Breast epithelium (tissue), 4 donors: ENCODE results near the gene NEK1. TPM values are rescaled to one million over a fixed set of nuclear protein-coding genes. Genes with fewer than 3 reads are reported as not detected.
"Not testable (repeated sequence)": the region's sequence is repeated elsewhere in the genome, so short reads cannot be mapped to it uniquely, and the experiment has no call there.

ENCODE experiments used
- DNase-seq, 2 donors: peaks; one replicate each; pipeline ENCODE4 v3.0.0-alpha.2; 2019; ENCODE audit warnings: low spot score in 2 of 2
- H3K27ac ChIP-seq, 2 donors: fragments of 200-600 bp; sonication (generic) in 1 of 2; one replicate each; pipeline ENCODE4 v1.5.1; 2016 to 2019; ENCODE audit warnings: mild to moderate bottlenecking in 1 of 2
- H3K27me3 ChIP-seq, 2 donors: fragments of 200-600 bp; sonication (generic) in 1 of 2; one replicate each; pipeline versions ENCODE4 v1.5.1 to v1.6.0; 2017 to 2019; ENCODE audit warnings: control low read depth in 1 of 2, mild to moderate bottlenecking in 1 of 2
- H3K36me3 ChIP-seq: fragments of 200-600 bp; one replicate; pipeline ENCODE4 v1.5.1; 2019
- H3K4me1 ChIP-seq, 2 donors: fragments of 200-600 bp; sonication (generic); one replicate each; pipeline ENCODE4 v1.5.1; 2016 to 2019; ENCODE audit warnings: control low read depth in 1 of 2
- H3K4me3 ChIP-seq, 3 donors: fragments of 200-600 bp; sonication (generic); 1 replicate in 2 of 3; 2 replicates in 1 of 3; pipeline ENCODE4 v1.5.1; 2016 to 2019; ENCODE audit warnings: mild to moderate bottlenecking in 3 of 3, moderate library complexity in 2 of 3
- H3K9me3 ChIP-seq, 2 donors: fragments of 200-600 bp; sonication (generic) in 1 of 2; one replicate each; pipeline ENCODE4 v1.5.1; 2016 to 2019; ENCODE audit warnings: control low read depth in 1 of 2
- POLR2A ChIP-seq: fragments of 450-650 bp; IDR thresholded peaks from one replicate; pipeline ENCODE4 v1.6.1; 2016; ENCODE audit warnings: antibody characterized with exemption, mild to moderate bottlenecking, moderate library complexity
- POLR2AphosphoS5 ChIP-seq, 3 donors: sonication (generic); formaldehyde crosslinking; IDR thresholded peaks; one replicate each; pipeline ENCODE4 v1.6.1; 2017; ENCODE audit warnings: antibody characterized with exemption in 3 of 3
- intact Hi-C: fragments of 100-400 bp; cut with DNase I; formaldehyde crosslinking; loops from one replicate; pipeline ENCODE4 v1.15.1; 2023; ENCODE audit warnings: low total_unique reads
- total RNA-seq, 3 donors: library from RNA; depleted of rRNA; stranded (reverse); fragments of >200 nt; gene quantifications; one replicate each; pipeline ENCODE4 v1.1.0, GENCODE V29; 2016
- TF ChIP-seq, protein P1 (sequence below), 3 donors: fragments of 450-650 bp; IDR thresholded peaks; one replicate each; pipeline ENCODE4 v1.5.1; 2016 to 2017; ENCODE audit warnings: antibody characterized with exemption in 3 of 3, mild to moderate bottlenecking in 3 of 3, moderate library complexity in 3 of 3

The NEK1 gene
- total RNA-seq, 3 donors from 2014 or later = 14.4 to 18.1 (median 14.7) TPM

DNA sequence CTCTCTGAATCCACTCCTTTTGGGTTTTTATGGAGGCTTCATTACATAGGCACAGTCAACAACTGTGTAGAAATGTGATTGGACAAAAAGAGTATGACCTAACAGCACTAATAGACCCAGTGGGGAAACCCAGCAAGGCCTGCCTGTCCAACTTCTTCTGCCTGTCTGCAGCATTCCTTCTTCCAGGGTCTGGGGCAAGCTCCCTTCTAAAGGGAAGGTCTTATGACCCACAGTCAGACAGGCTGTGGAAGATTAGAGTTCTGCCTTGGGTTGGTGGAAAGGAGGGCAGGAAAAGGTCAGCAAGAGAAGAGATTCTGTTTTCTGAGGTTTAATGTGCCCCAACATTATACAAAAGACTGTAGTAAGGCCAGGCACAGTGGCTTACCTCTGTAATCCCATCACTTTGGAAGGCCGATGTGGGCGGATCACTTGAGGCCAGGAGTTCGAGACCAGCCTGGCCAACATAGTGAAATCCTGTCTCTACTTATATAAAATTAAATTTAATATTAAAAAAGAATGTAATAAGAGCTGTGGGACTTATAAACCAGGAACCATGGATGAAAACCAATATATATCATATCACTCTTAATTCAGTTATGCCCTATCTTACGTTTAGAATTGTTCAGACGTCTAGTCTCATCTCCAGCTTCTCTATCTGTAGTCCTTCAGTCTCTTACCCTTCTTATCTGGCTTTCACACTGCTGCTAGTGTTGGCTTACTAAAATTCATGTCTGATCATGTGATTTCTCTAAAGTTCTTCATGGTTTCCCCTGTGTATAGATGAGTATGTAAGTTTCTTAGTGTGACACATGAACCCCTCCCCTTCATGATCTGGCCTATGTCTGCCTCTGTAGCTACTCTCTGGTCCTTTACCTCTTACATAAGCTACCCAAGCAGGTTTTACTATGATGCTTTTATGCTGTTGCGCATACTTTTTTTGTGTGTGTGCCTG is 14.2 kb upstream of the NEK1 start:
- intact Hi-C loops = no loop called here
- no peaks in the 10 kb centered on the region for H3K36me3 ChIP-seq
- no peak for DNase-seq
- TF ChIP-seq, protein P1, sequence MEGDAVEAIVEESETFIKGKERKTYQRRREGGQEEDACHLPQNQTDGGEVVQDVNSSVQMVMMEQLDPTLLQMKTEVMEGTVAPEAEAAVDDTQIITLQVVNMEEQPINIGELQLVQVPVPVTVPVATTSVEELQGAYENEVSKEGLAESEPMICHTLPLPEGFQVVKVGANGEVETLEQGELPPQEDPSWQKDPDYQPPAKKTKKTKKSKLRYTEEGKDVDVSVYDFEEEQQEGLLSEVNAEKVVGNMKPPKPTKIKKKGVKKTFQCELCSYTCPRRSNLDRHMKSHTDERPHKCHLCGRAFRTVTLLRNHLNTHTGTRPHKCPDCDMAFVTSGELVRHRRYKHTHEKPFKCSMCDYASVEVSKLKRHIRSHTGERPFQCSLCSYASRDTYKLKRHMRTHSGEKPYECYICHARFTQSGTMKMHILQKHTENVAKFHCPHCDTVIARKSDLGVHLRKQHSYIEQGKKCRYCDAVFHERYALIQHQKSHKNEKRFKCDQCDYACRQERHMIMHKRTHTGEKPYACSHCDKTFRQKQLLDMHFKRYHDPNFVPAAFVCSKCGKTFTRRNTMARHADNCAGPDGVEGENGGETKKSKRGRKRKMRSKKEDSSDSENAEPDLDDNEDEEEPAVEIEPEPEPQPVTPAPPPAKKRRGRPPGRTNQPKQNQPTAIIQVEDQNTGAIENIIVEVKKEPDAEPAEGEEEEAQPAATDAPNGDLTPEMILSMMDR (IDR thresholded peaks at IDR 0.05) = no peak
- TF ChIP-seq POLR2A (no peak), POLR2AphosphoS5 (IDR thresholded peaks at IDR 0.05) (no peak)
- no peak overlapping the region for H3K27ac ChIP-seq
- H3K4me3 ChIP-seq = no peak overlapping the region
- no peaks in the 10 kb centered on the region for H3K9me3 ChIP-seq
- H3K4me1 ChIP-seq = peaks cover 0 to 4% of the 10 kb centered on the region in 2 donors
- H3K27me3 ChIP-seq = no peaks in the 10 kb centered on the region

DNA sequence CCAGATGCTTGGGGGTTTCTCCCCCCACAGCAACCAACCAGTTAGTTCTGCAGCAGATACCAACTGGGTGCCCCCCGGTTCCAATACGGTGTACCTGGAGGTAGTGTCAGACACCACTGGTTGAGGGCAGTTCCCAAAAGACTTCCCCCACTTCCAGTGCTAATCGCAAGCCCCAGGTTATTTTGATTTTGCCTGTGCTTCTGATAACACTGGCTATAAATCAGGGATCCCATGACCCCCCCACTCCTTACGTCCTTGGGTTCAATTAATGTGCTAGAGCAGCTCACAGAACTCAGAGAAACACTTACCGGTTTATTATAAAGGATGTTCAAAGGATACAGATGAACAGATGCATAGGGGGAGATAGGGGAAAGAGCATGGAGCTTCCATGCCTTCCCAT is 13.5 kb upstream of the NEK1 start:
- DNase-seq = no peak
- H3K4me1 ChIP-seq = peaks cover 0 to 8% of the 10 kb centered on the region in 2 donors
- no peaks in the 10 kb centered on the region for H3K36me3 ChIP-seq
- no peaks in the 10 kb centered on the region for H3K9me3 ChIP-seq
- intact Hi-C loops = no loop called here
- no peaks in the 10 kb centered on the region for H3K27me3 ChIP-seq
- no peak overlapping the region for H3K4me3 ChIP-seq
- TF ChIP-seq POLR2A (no peak), POLR2AphosphoS5 (IDR thresholded peaks at IDR 0.05) (no peak)
- TF ChIP-seq, protein P1 (IDR thresholded peaks at IDR 0.05) = no peak
- no peak overlapping the region for H3K27ac ChIP-seq

DNA sequence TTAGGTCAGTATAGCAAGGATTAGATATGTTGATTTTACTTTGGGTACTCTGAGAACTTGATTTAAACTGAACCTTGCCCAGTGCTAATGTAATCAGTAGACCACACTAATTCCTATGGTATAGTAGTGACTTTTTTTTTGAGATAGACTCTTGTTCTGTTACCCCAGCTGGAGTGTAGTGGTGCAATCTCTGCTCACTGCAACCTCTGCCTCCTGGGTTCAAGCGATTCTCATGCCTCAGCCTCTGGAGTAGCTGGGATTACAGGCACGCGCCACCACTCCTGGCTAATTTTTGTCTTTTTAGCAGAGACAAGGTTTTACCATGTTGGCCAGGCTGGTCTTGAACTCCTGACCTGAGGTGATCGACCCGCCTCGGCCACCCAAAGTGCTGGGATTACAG is 11.6 kb upstream of the NEK1 start:
- H3K27me3 ChIP-seq, intact Hi-C loops, DNase-seq, H3K27ac ChIP-seq, H3K4me3 ChIP-seq, H3K4me1 ChIP-seq, H3K36me3 ChIP-seq, H3K9me3 ChIP-seq: not testable (repeated sequence)

DNA sequence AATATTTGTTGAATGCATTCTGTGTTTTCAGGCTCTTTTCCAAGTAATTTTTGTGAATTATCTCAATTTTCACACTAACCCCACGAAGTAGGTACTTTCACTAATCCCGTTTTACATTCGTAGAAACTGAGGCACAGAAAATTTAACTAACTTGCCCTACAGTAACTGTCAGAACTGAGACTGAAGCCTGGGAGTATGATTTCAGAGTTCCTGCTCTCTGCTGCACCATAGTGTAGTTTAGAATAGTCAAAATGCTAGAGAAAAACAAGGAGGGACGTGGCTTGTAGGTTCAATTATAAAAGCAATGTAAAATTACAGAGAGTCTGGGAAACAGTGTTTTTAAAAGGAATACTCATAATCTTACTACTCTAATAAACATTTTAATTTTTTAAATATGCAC is 10.2 kb upstream of the NEK1 start:
- DNase-seq = no peak
- H3K4me1 ChIP-seq = peaks cover 0 to 8% of the 10 kb centered on the region in 2 donors
- no peak for TF ChIP-seq POLR2AphosphoS5 (IDR thresholded peaks at IDR 0.05)
- TF ChIP-seq POLR2A = no peak
- TF ChIP-seq, protein P1 (IDR thresholded peaks at IDR 0.05) = no peak
- no peaks in the 10 kb centered on the region for H3K36me3 ChIP-seq
- H3K4me3 ChIP-seq = peak overlapping the region in 2 of 3 donors; percentile 76 to 80
- H3K27ac ChIP-seq = peak overlapping the region; percentile 5 to 99
- intact Hi-C loops = no loop called here
- no peaks in the 10 kb centered on the region for H3K9me3 ChIP-seq
- no peaks in the 10 kb centered on the region for H3K27me3 ChIP-seq

DNA sequence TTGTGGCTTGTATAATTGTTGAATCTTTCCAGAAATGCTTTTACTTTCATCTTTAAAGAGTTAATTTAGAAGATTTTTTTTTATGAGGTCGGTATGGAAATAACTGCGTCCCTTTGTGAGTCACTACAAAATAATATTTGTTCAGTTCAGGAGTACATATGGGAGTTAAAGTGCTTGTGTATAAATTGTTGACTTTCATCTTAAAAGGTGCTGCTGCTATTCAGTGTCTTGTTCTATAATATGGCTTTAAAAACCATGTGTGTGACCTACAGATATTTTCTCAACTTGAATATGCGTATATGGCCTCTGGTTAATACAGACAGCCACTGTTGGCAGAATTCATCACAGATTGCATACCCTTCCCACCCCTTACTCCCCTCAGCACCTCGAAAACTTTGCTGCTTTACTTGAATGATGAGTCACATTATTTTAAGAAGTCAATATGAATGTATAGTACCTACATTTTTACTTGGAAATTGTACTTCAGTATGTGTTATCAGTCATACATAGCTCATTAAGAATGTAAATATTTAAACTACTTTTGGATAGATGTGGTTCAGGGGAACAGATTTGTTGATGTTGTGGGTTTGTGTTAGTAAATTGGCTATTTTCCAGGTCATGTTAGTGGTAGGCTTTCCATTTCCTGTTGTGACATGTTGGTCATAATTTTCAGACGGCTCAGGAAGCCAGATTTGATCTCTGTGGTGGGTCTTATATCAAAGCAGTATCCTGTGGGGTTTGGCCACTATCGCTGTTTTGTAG is 9.5 kb upstream of the NEK1 start:
- intact Hi-C loops = no loop called here
- no peak for DNase-seq
- peak overlapping the region; percentile 55 to 80 (median 76) for H3K4me3 ChIP-seq
- H3K36me3 ChIP-seq = no peaks in the 10 kb centered on the region
- no peak for TF ChIP-seq POLR2A
- TF ChIP-seq, protein P1 (IDR thresholded peaks at IDR 0.05) = no peak
- no peak for TF ChIP-seq POLR2AphosphoS5 (IDR thresholded peaks at IDR 0.05)
- H3K27ac ChIP-seq = peak overlapping the region; percentile 20 to 99
- peaks cover 0 to 8% of the 10 kb centered on the region in 2 donors for H3K4me1 ChIP-seq
- H3K27me3 ChIP-seq = no peaks in the 10 kb centered on the region
- no peaks in the 10 kb centered on the region for H3K9me3 ChIP-seq
